Left ventricle myocardium inferior (tissue), 1 donor: ENCODE measurements around the gene HNF4A. TPM values are rescaled to one million over a fixed set of nuclear protein-coding genes. Genes with fewer than 3 reads are reported as not detected.
A peak's percentile ranks its signal among the peaks of the same experiment; 100 is the strongest.
"Not testable (repeated sequence)": the region's sequence is repeated elsewhere in the genome, so short reads cannot be mapped to it uniquely, and the experiment has no call there.

ENCODE experiments used
- DNase-seq: peaks from one replicate; pipeline ENCODE4 v3.0.0-alpha.2; 2020
- H3K27ac ChIP-seq: fragments of 200-600 bp; replicated peaks from 2 replicates; pipeline ENCODE4 v1.8.0; 2021
- H3K27me3 ChIP-seq: fragments of 200-600 bp; 2 replicates; pipeline ENCODE4 v1.8.0; 2021; ENCODE audit warnings: low read depth
- H3K36me3 ChIP-seq: fragments of 200-600 bp; 2 replicates; pipeline ENCODE4 v1.8.0; 2021
- H3K4me1 ChIP-seq: fragments of 200-600 bp; 2 replicates; pipeline ENCODE4 v1.8.0; 2021
- H3K4me3 ChIP-seq: fragments of 200-600 bp; 2 replicates; pipeline ENCODE4 v1.8.0; 2021; ENCODE audit warnings: mild to moderate bottlenecking, moderate library complexity
- H3K9me3 ChIP-seq: fragments of 200-600 bp; replicated peaks from 2 replicates; pipeline ENCODE4 v1.8.0; 2021
- CTCF ChIP-seq: fragments of 200-600 bp; IDR thresholded peaks from 2 replicates; pipeline ENCODE4 v1.8.0; 2021; ENCODE audit warnings: antibody characterized with exemption, mild to moderate bottlenecking, borderline replicate concordance
- intact Hi-C: fragments of 100-400 bp; cut with micrococcal nuclease; formaldehyde crosslinking; loops from one replicate; pipeline ENCODE4 v1.11.0; 2022
- total RNA-seq: library from RNA; stranded (reverse); fragmentation: NEBNext Ultra II Directional; extraction: Animal tissue kit (Norgen Biotek cat#: 25700); gene quantifications from one replicate; pipeline ENCODE4 v1.2.1, GENCODE V29; 2021
- donor health status: DM: no; HTN: yes; CAD: no; lungs with severe emphysema.

The HNF4A gene
- total RNA-seq, 1 donor from 2014 or later = not detected

- Histone ChIP-seq H3K4me1 (peaks cover 12% of the 10 kb centered on the region), H3K27ac (peak overlapping the region; percentile 61), H3K36me3 (no peaks in the 10 kb centered on the region), H3K27me3 (no peaks in the 10 kb centered on the region), H3K4me3 (no peak overlapping the region), H3K9me3 (no peaks in the 10 kb centered on the region)
- DNase-seq = no peak
- TF ChIP-seq CTCF = no peak
- intact Hi-C loops = no loop called here
Measured at GRCh38 chr20:44468044-44468782, 112.7 kb downstream of the HNF4A start.

- intact Hi-C loops = no loop called here
- no peaks in the 10 kb centered on the region for H3K27me3 ChIP-seq
Measured at GRCh38 chr20:44470327-44470726, 114.8 kb downstream of the HNF4A start.

GRCh38 chr20:44471481-44471882 is 116.0 kb downstream of the HNF4A start:
- H3K9me3 ChIP-seq = no peaks in the 10 kb centered on the region
- no peak overlapping the region for H3K27ac ChIP-seq
- no peaks in the 10 kb centered on the region for H3K36me3 ChIP-seq
- no peaks in the 10 kb centered on the region for H3K27me3 ChIP-seq
- no peak for DNase-seq
- peak; percentile 57 for TF ChIP-seq CTCF
- H3K4me1 ChIP-seq = peaks cover 28% of the 10 kb centered on the region
- no peak overlapping the region for H3K4me3 ChIP-seq
- intact Hi-C loops = no loop called here

More at GRCh38 chr20:44470327-44470726, 114.8 kb downstream of the HNF4A start:
- no peaks in the 10 kb centered on the region for H3K9me3 ChIP-seq
- no peak overlapping the region for H3K4me3 ChIP-seq
- no peaks in the 10 kb centered on the region for H3K36me3 ChIP-seq
- H3K4me1 ChIP-seq = peaks cover 16% of the 10 kb centered on the region
- no peak for TF ChIP-seq CTCF
- H3K27ac ChIP-seq = no peak overlapping the region
- DNase-seq = no peak

GRCh38 chr20:44472283-44472682 is 116.8 kb downstream of the HNF4A start:
- peaks cover 30% of the 10 kb centered on the region for H3K4me1 ChIP-seq
- H3K4me3 ChIP-seq, DNase-seq, intact Hi-C loops, H3K36me3 ChIP-seq, H3K9me3 ChIP-seq, H3K27me3 ChIP-seq, H3K27ac ChIP-seq: not testable (repeated sequence)

GRCh38 chr20:44475372-44475693 is 119.8 kb downstream of the HNF4A start:
- Histone ChIP-seq H3K4me1 (peaks cover 21% of the 10 kb centered on the region), H3K9me3 (no peaks in the 10 kb centered on the region), H3K27ac (peak overlapping the region; percentile 94), H3K27me3 (no peaks in the 10 kb centered on the region), H3K4me3 (peak overlapping the region; percentile 86), H3K36me3 (peaks cover 8% of the 10 kb centered on the region)
- TF ChIP-seq CTCF = no peak
- intact Hi-C loops = no loop called here
- DNase-seq = no peak

- H3K27me3 ChIP-seq = no peaks in the 10 kb centered on the region
- H3K9me3 ChIP-seq = no peaks in the 10 kb centered on the region
- intact Hi-C loops = no loop called here
- peaks cover 14% of the 10 kb centered on the region for H3K36me3 ChIP-seq
- peak; percentile 88 for DNase-seq
- peak within 1 kb of the TSS; percentile 86 for H3K4me3 ChIP-seq
- peak within 1 kb of the TSS; percentile 94 for H3K27ac ChIP-seq
- peaks cover 21% of the 10 kb centered on the region for H3K4me1 ChIP-seq
- TF ChIP-seq CTCF = peak; percentile 55
Measured at GRCh38 chr20:44475694-44476560, 120.4 kb downstream of the HNF4A start, which contains the start of gene TTPAL. Gene TTPAL (plus strand): TSS chr20:44475874. CDS start chr20:44480000, 4,126 bp downstream.
